GM10266 (cell line): ENCODE measurements around the gene CBL.

ENCODE experiments used
- DNase-seq: peaks from one replicate; pipeline ENCODE4 v3.0.0; 2012; ENCODE audit errors: extremely low spot score
- TF ChIP-seq, protein P1 (sequence below): IDR thresholded peaks from 2 replicates; pipeline ENCODE4 v1.5.1; 2012; ENCODE audit warnings: mild to moderate bottlenecking, low read depth; ENCODE audit not compliant: control insufficient read depth, insufficient read depth; ENCODE audit errors: missing control alignments

The CBL gene

DNA sequence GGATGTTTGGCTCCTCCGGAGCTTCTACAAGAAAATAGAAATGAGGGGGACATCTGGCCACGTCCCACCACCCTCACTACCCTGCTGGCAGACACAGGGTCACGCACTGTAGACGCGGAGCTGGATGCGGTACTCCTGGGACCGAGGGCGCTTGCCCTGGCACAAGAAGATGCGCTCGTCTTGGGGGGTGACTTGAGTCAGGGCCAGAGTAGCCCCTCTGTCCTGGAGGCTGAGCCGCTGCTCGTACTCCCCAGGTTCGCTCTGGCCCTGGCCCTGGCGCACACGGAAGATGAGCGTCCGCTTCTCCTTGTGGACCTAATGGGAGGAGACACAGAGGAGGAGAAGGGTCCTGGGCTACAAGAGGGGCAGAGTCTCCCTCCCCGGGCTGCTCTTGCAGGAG lies 108.6 kb downstream of the CBL start:
- TF ChIP-seq, protein P1, sequence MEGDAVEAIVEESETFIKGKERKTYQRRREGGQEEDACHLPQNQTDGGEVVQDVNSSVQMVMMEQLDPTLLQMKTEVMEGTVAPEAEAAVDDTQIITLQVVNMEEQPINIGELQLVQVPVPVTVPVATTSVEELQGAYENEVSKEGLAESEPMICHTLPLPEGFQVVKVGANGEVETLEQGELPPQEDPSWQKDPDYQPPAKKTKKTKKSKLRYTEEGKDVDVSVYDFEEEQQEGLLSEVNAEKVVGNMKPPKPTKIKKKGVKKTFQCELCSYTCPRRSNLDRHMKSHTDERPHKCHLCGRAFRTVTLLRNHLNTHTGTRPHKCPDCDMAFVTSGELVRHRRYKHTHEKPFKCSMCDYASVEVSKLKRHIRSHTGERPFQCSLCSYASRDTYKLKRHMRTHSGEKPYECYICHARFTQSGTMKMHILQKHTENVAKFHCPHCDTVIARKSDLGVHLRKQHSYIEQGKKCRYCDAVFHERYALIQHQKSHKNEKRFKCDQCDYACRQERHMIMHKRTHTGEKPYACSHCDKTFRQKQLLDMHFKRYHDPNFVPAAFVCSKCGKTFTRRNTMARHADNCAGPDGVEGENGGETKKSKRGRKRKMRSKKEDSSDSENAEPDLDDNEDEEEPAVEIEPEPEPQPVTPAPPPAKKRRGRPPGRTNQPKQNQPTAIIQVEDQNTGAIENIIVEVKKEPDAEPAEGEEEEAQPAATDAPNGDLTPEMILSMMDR = no peak
- DNase-seq = no peak

DNA sequence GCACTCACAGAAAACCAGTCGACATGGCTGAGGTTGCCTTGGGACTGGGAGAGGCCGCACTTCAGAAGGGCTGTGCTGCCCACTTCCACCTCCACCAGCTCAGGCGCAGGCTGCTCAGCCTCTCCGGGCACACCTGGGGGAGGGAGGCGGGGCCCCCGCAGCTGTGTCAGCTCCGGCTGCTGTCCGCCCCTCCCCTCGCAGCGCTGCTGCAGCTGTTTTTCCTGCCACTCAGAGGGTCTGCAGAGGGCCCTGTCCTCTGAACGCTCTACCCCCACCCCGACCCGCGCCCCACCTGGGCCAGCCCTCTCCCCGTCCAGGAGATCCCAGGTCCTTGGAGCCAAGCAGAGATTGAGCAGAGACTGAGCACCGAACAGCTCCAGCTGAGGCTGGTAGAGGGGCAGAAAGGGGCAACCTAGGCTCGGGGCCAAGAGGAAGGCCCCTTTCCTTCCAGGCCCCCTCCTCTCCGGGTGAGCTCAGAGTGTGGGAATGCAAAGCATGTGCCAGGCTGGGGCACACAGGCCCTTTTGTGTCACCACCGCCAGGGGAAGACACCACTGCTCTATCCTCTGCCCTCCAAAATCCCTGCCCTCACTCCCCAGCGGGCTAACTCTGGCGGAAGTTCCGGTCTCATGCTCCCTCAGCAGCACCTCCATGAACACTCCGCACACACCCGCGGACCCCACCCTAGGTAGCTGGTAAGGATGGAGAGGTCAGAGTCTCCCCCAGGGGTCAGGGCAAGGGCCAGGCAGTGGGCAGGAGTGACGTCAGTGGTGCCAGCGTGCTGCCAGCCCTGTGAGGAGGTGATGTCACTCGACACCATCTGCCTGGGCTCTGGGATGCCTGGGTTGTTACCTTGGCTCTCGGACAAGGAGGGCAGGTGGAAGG lies 109.2 kb downstream of the CBL start:
- peak; percentile 56 for DNase-seq
- TF ChIP-seq, protein P1 = no peak

DNA sequence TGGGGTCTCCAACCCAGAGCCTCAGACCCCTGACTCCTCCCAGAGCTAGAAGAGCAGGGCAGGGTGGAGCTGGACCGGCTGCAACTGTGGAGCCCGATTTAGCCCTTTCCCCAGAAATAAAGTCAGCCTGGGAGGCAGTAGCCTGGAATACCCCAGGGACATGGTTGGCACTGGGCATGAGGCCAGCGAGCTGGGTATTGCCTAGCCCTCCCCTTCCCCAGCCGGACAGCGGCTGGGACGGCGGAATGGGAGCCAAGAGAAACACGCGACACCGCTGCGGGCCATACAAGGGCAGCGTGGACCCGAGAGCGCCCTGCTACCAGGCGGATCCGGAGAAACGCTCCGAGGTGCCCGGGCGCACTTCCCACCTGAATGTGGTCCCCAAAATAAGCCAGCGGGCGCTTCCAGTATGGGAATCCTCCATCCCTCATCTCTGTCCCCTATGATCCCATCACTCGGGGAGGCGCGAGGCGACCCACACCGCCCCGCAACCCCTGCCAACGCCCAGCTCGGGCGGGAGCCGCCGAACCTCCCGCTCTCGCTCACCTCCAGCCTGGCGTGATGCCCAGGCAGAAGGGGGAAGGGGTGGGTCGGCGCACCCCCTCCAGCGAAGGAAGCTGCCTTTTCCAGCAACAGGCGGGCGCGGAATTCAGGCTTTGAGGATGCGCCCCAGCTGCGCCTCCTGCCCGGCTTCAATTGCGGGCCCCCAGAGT lies 110.0 kb downstream of the CBL start:
- no peak for DNase-seq
- TF ChIP-seq, protein P1 = no peak

DNA sequence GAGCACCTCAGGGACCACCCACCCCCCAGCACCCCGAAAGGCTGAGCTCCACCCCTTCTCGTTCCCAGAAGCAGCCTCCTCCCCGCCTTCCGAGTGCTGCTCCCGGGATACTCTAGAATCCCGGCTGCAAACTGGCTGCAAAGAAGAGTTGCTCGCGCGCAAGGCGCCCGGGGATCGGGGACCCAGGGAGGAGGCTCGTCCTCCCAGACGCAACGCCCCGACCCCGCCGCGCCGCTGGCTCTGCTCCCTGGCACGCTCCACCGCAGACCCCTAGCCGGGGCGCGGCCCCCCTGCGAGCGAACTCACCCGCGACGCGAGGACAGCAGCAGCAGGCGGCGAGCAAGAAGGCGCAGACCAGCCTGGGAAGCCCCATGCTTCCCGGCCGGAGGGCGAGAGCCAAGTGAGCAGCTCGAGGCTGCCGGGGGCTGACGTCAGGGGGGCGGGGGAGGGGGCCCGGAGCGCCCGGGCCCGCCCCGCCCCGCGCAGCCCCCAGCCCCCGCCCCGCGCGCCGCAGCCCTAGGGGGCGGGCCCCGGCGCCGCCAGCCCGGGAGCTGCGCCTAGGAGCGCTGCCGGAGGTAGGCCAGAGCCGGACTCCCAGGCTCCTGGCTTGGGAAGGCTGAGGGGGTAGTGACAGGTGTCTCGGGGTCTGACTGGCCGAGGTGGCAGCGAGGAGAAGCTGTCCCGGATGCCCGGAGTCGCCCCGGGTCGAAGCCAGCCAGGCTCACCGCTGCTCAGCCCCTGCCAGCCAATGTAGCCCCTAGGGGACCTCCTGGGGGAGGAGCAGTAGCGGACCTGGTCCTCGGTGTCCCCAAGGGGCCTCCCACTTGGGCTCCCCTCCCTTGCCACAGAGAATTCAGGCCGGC lies 110.8 kb downstream of the CBL start, which contains the start of gene MCAM:
TSS of gene MCAM (minus strand) at position 402 of the 863 bp plus-strand sequence. CDS start at position 373, 29 bp downstream.
- DNase-seq = peak; percentile 75

DNA sequence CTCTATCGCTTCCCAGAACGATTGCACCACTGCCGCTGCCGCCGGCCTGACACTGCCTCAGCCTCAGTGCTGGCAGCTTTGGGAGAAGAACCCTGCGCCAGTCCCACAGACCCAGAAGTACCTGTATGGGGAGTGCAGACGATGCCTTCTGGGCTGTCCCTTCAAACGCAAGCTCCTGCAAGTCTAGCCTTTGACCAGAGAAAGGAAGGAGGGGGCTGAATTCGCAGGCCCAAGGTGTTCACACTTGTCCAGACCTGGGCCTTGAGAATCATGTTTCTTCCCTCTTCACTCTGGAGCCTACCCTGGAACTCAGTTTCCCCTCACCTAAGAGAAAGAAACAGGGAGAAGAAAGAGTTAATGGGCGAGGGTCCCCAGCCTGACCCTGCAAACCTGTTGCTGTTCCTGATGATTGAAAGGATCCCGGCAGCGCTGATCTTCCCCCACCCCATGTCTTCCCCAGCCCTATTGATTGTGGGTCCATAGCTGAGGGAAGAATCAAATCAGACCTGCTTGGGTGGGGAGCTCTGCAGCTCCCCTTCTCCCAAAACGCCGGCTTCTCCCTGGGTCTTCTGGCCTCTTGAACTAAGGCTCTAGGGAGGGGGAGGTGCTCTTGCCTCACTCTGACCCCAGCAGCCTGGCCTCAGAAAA lies 111.6 kb downstream of the CBL start:
- no peak for DNase-seq

More for the DNA sequence above, 110.8 kb downstream of the CBL start, which contains the start of gene MCAM:
- TF ChIP-seq, protein P1 = no peak

More for the DNA sequence above, 111.6 kb downstream of the CBL start:
- TF ChIP-seq, protein P1 = no peak
